OCI-LY1 (cell line): ENCODE data around the gene TNF.

ENCODE experiments used
- CTCF ChIP-seq: fragments of 200-600 bp; sonication (generic), shearing (Covaris generic); IDR thresholded peaks from 2 replicates; pipeline ENCODE4 v1.5.1; 2017; ENCODE audit warnings: mild to moderate bottlenecking, antibody characterized with exemption, low read length, moderate library complexity, mixed read lengths
- EZH2 ChIP-seq: fragments of 200-600 bp; sonication (generic), shearing (Covaris generic); IDR thresholded peaks from 2 replicates; pipeline ENCODE4 v1.8.0; 2017; ENCODE audit warnings: borderline replicate concordance, mixed run types, mild to moderate bottlenecking, antibody characterized with exemption, low read length, moderate library complexity, mixed read lengths

- no peak for TF ChIP-seq CTCF
- no peak for TF ChIP-seq EZH2
These were observed 36.5 kb upstream of the TNF start for GRCh38 chr6:31538805-31539400.
